GM12892 (cell line): ENCODE results near the gene MYH3. TPM values are rescaled to one million over a fixed set of nuclear protein-coding genes. Genes with fewer than 3 reads are reported as not detected.
"Not testable (repeated sequence)": the region's sequence is repeated elsewhere in the genome, so short reads cannot be mapped to it uniquely, and the experiment has no call there.

Experiments
- DNase-seq: peaks from one replicate; pipeline ENCODE4 v3.0.0; 2011; ENCODE audit not compliant: insufficient read length
- FAIRE-seq: peaks from 2 replicates; lab custom pipeline; 2011; peaks lifted over from hg19 to GRCh38; lab: Jason Lieb, UNC
- POLR2A ChIP-seq: IDR thresholded peaks from 2 replicates; pipeline ENCODE4 v1.6.1; 2011; ENCODE audit warnings: low read depth, low read length, control low read depth
- POLR2AphosphoS5 ChIP-seq: IDR thresholded peaks from 2 replicates; pipeline ENCODE4 v1.6.1; 2011; ENCODE audit warnings: low read depth, low read length, control low read depth
- TAF1 ChIP-seq: IDR thresholded peaks from 2 replicates; pipeline ENCODE4 v1.6.1; 2011; ENCODE audit warnings: low read depth, mild to moderate bottlenecking, control low read depth, low read length, borderline replicate concordance
- polyA plus RNA-seq: library from polyadenylated mRNA; unstranded; fragments of >200 nt; gene quantifications from one replicate; pipeline ENCODE4 v1.2.1, GENCODE V29; 2012; ENCODE audit warnings: missing spikeins, inconsistent platforms; ENCODE audit not compliant: missing spikeins

Gene MYH3
- polyA plus RNA-seq = 1.3 TPM

- DNase-seq = no peak
- TF ChIP-seq POLR2AphosphoS5 (no peak), TAF1 (no peak), POLR2A (no peak)
- no peak for FAIRE-seq
These were observed at the start of gene MYH3 for GRCh38 chr17:10657148-10657547. TSS of gene MYH3 (minus strand) at chr17:10657309. CDS start at chr17:10655064, 2,245 bp downstream.

- DNase-seq (no peak), FAIRE-seq (peak; percentile 80)
These were observed 48.6 kb upstream of the MYH3 start for GRCh38 chr17:10705727-10706126.

GRCh38 chr17:10702574-10702973, 45.5 kb upstream of the MYH3 start:
- TF ChIP-seq POLR2A = no peak
- TF ChIP-seq POLR2AphosphoS5 = no peak
- TF ChIP-seq TAF1 = no peak
- DNase-seq (no peak), FAIRE-seq (no peak)

More at GRCh38 chr17:10705727-10706126, 48.6 kb upstream of the MYH3 start:
- no peak for TF ChIP-seq POLR2A
- TF ChIP-seq TAF1 = no peak
- TF ChIP-seq POLR2AphosphoS5 = no peak

GRCh38 chr17:10699856-10700255, 42.7 kb upstream of the MYH3 start:
- FAIRE-seq (no peak), DNase-seq (no peak)
- TF ChIP-seq TAF1 = no peak
- no peak for TF ChIP-seq POLR2AphosphoS5
- TF ChIP-seq POLR2A = no peak

- TF ChIP-seq TAF1 (no peak), POLR2AphosphoS5 (no peak), POLR2A (no peak)
- DNase-seq = no peak
- FAIRE-seq = peak; percentile 78
These were observed 41.1 kb upstream of the MYH3 start for GRCh38 chr17:10698096-10698818.

- FAIRE-seq (peak; percentile 99), DNase-seq (peak; percentile 80)
- peak; percentile 96 for TF ChIP-seq POLR2A
- peak; percentile 95 for TF ChIP-seq POLR2AphosphoS5
- peak; percentile 80 for TF ChIP-seq TAF1
These were observed 40.3 kb upstream of the MYH3 start, which contains the start of the genes ADPRM and SCO1 for GRCh38 chr17:10697092-10698081. TSS of gene ADPRM (plus strand) at chr17:10697594. CDS start at chr17:10704927, 7,333 bp downstream. TSS of gene SCO1 (minus strand) at chr17:10697533. CDS start at chr17:10697507, 26 bp downstream.

- DNase-seq, FAIRE-seq: not testable (repeated sequence)
These were observed 38.8 kb upstream of the MYH3 start for GRCh38 chr17:10695875-10696407.

- no peak for FAIRE-seq
- DNase-seq = no peak
- no peak for TF ChIP-seq TAF1
- no peak for TF ChIP-seq POLR2AphosphoS5
- TF ChIP-seq POLR2A = no peak
These were observed 30.4 kb upstream of the MYH3 start for GRCh38 chr17:10687499-10687898.

GRCh38 chr17:10683853-10684252, 26.7 kb upstream of the MYH3 start:
- no peak for DNase-seq
- no peak for TF ChIP-seq POLR2A
- TF ChIP-seq TAF1 = no peak
- no peak for TF ChIP-seq POLR2AphosphoS5
- peak; percentile 68 for FAIRE-seq

- FAIRE-seq (no peak), DNase-seq (no peak)
- TF ChIP-seq POLR2AphosphoS5 (no peak), POLR2A (no peak), TAF1 (no peak)
These were observed 24.8 kb upstream of the MYH3 start for GRCh38 chr17:10681866-10682446.
